Endothelial cell of umbilical vein (primary cell): ENCODE data around the gene CLDN11. TPM values are rescaled to one million over a fixed set of nuclear protein-coding genes. Genes with fewer than 3 reads are reported as not detected.

ENCODE experiments used
- BruUV-seq: library from RNA; stranded (reverse); fragments of 400-500 nt; replicated peaks from 2 replicates; lab custom pipeline; 2021; lab: Mats Ljungman, UMichigan
- CTCF ChIA-PET: fragments of 300-600, 350-600 bp; sonication (Branson Sonifier 250); formaldehyde crosslinking; loops from one replicate; lab custom pipeline; 2021; ENCODE audit warnings: antibody characterized with exemption, inconsistent platforms; lab: Charles Lee
- POLR2A ChIA-PET: fragments of 300-600, 350-600 bp; sonication (Branson Sonifier 250); formaldehyde crosslinking; loops from one replicate; lab custom pipeline; 2021; ENCODE audit warnings: antibody characterized with exemption, inconsistent platforms; lab: Charles Lee
- DNase-seq: peaks from one replicate; pipeline ENCODE4 v3.0.0-alpha.2; 2011; ENCODE audit warnings: low read depth, low spot score
- FAIRE-seq: peaks from 2 replicates; lab custom pipeline; 2011; peaks lifted over from hg19 to GRCh38; lab: Jason Lieb, UNC
- H2AFZ ChIP-seq: 2 replicates; pipeline ENCODE4 v1.6.0; 2012; ENCODE audit warnings: low read depth, low read length, control low read depth, inconsistent platforms
- H3K27ac ChIP-seq: 2 replicates; pipeline ENCODE4 v1.5.1; 2011; ENCODE audit warnings: low read depth, mild to moderate bottlenecking, control low read depth, low read length, moderate library complexity; ENCODE audit not compliant: insufficient read depth
- H3K27me3 ChIP-seq, 2 experiments: 2 replicates each; pipeline versions ENCODE4 v1.6.0 to v1.6.1; 2011; ENCODE audit warnings: low read length in 2 of 2, mixed read lengths in 1 of 2; ENCODE audit not compliant: control insufficient read depth in 2 of 2, insufficient read depth in 2 of 2
- H3K36me3 ChIP-seq, 2 experiments: 2 replicates in 1 of 2; 3 replicates in 1 of 2; pipeline ENCODE4 v1.5.1; 2011; ENCODE audit warnings: low read length in 2 of 2, mild to moderate bottlenecking in 1 of 2, moderate library complexity in 1 of 2; ENCODE audit not compliant: control insufficient read depth in 2 of 2, insufficient read depth in 2 of 2; ENCODE audit errors: extremely low read depth in 1 of 2
- H3K4me1 ChIP-seq: 3 replicates; pipeline ENCODE4 v1.5.1; 2011; ENCODE audit warnings: mild to moderate bottlenecking, low read length; ENCODE audit not compliant: control insufficient read depth, insufficient read depth; ENCODE audit errors: extremely low read depth
- H3K4me2 ChIP-seq: 2 replicates; pipeline ENCODE4 v1.6.1; 2011; ENCODE audit warnings: low read length, control low read depth, mixed read lengths; ENCODE audit not compliant: insufficient read depth
- H3K4me3 ChIP-seq, 3 experiments: fragments of 200-600 bp in 1 of 3; sonication (generic), shearing (Covaris generic) in 1 of 3; replicated peaks in 1 of 3; 2 replicates each; pipeline ENCODE4 v1.5.1; 2011 to 2016; ENCODE audit warnings: control low read depth in 3 of 3, low read length in 3 of 3, mild to moderate bottlenecking in 2 of 3, inconsistent platforms in 1 of 3, low read depth in 1 of 3, moderate library complexity in 1 of 3; ENCODE audit not compliant: insufficient read depth in 1 of 3
- H3K79me2 ChIP-seq: 2 replicates; pipeline ENCODE4 v1.6.0; 2012; ENCODE audit warnings: low read length, inconsistent platforms; ENCODE audit not compliant: control insufficient read depth, insufficient read depth
- H3K9ac ChIP-seq: replicated peaks from 2 replicates; pipeline ENCODE3; 2011; ENCODE audit warnings: low read length, control low read depth; ENCODE audit not compliant: insufficient read depth; ENCODE audit errors: extremely low read depth
- H3K9me1 ChIP-seq: replicated peaks from 3 replicates; pipeline ENCODE4 v1.6.0; 2011; ENCODE audit warnings: mild to moderate bottlenecking, low read length; ENCODE audit not compliant: control insufficient read depth, insufficient read depth; ENCODE audit errors: extremely low read depth
- H3K9me3 ChIP-seq: replicated peaks from 2 replicates; pipeline ENCODE4 v1.5.1; 2012; ENCODE audit warnings: low read length, inconsistent platforms; ENCODE audit not compliant: control insufficient read depth, insufficient read depth
- H4K20me1 ChIP-seq: replicated peaks from 2 replicates; pipeline ENCODE3; 2011; ENCODE audit warnings: mild to moderate bottlenecking, low read length; ENCODE audit not compliant: control insufficient read depth, insufficient read depth; ENCODE audit errors: extremely low read depth
- EZH2 ChIP-seq: IDR thresholded peaks from 2 replicates; pipeline ENCODE4 v1.6.1; 2012; ENCODE audit warnings: borderline replicate concordance, low read depth, mild to moderate bottlenecking, moderate library complexity, low read length, inconsistent platforms; ENCODE audit not compliant: severe bottlenecking
- POLR2A ChIP-seq: IDR thresholded peaks from 2 replicates; pipeline ENCODE4 v1.6.1; 2012; ENCODE audit warnings: low read depth, mild to moderate bottlenecking, control low read depth, low read length
- dilution Hi-C: fragments of 300-500 bp; cut with MboI; formaldehyde crosslinking; loops from one replicate; pipeline ENCODE4 v1.15.0; 2019; ENCODE audit warnings: low sequenced_read_pairs; ENCODE audit not compliant: extremely low pct_ligation_motif_present
- intact Hi-C: fragments of 100-400 bp; cut with micrococcal nuclease; formaldehyde crosslinking; loops from one replicate; pipeline ENCODE4 v1.10.0; 2022
- microRNA-seq: library from miRNA; unstranded; fragments of <30 nt; microRNA quantifications from one replicate; pipeline ENCODE4 v1.2.0, GENCODE V29; 2021; ENCODE audit warnings: borderline number of aligned reads, borderline replicate concordance
- polyA plus RNA-seq, 4 experiments: library from polyadenylated mRNA; depleted of rRNA in 3 of 4; stranded (reverse) in 3 of 4; unstranded in 1 of 4; fragments of >200 nt; gene quantifications; 2 replicates each; pipeline versions ENCODE4 v1.2.1 to v1.2.3, GENCODE V29; 2011 to 2012; ENCODE audit warnings: missing spikeins in 1 of 4
- total RNA-seq: library from RNA; stranded (reverse); gene quantifications from 2 replicates; pipeline ENCODE4 v1.2.3, GENCODE V29; 2021
- TF ChIP-seq, protein P1 (sequence below), 2 donors: IDR thresholded peaks; 1 replicate in 1 of 2; 2 replicates in 1 of 2; pipeline ENCODE4 v1.5.1; 2011; ENCODE audit warnings: low read length in 2 of 2, mild to moderate bottlenecking in 2 of 2, moderate library complexity in 2 of 2, control low read depth in 1 of 2, inconsistent platforms in 1 of 2, low read depth in 1 of 2; ENCODE audit not compliant: insufficient read depth in 1 of 2; ENCODE audit errors: extremely low read depth in 1 of 2

CLDN11 gene
- total and polyA plus RNA-seq, 2 donors (not counting 3 experiments of a cell fraction or from before 2014, with no cell fraction given), result 147 to 395 TPM

DNA sequence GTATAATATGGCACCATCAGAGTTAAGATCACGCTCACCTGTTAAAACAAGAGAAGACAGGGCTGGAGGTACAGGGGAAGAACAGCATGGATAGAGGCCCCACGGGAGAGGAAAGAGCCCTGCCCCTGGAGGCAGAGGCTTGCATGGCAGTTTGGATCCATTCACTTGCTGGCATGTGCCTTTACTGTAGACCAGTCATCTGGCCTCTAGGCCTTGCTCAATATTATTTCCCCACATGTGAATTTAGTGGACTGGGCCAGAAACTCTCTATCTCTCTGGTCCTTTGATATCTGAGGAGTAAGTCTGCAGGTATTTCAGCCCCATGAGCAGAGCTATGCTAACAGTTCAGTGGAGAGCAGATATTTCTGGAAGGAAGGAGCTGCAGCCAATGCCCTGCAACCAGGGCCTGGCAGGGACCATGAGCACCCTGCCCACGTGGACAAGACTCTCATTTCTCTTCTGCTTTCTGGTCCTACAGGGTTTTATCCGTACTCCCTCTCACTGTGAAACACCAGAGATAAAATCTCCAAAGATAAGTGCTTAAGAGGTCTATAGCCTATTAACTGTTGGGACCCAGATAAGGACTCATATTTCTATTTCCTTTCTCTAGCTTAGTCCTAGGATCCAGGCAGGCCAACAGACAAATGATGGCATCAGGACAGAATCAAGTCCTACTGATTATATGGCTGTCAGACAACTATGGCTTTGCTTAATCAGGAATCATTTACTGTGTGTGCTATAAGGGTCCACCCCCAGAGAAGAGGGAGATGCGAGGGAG is 65.0 kb downstream of the CLDN11 start:
- H2AFZ ChIP-seq, result no peak overlapping the region
- no peaks in the 10 kb centered on the region for H3K36me3 ChIP-seq
- H4K20me1 ChIP-seq, result no peaks in the 10 kb centered on the region
- no peaks in the 10 kb centered on the region for H3K27me3 ChIP-seq
- no peak for TF ChIP-seq POLR2A
- TF ChIP-seq EZH2, result no peak
- TF ChIP-seq, protein P1, sequence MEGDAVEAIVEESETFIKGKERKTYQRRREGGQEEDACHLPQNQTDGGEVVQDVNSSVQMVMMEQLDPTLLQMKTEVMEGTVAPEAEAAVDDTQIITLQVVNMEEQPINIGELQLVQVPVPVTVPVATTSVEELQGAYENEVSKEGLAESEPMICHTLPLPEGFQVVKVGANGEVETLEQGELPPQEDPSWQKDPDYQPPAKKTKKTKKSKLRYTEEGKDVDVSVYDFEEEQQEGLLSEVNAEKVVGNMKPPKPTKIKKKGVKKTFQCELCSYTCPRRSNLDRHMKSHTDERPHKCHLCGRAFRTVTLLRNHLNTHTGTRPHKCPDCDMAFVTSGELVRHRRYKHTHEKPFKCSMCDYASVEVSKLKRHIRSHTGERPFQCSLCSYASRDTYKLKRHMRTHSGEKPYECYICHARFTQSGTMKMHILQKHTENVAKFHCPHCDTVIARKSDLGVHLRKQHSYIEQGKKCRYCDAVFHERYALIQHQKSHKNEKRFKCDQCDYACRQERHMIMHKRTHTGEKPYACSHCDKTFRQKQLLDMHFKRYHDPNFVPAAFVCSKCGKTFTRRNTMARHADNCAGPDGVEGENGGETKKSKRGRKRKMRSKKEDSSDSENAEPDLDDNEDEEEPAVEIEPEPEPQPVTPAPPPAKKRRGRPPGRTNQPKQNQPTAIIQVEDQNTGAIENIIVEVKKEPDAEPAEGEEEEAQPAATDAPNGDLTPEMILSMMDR (IDR thresholded peaks at IDR 0.05; ENCODE audit: extremely low read depth in 1 of 2, insufficient read depth in 1 of 2, low read depth in 1 of 2, low read length in 2 of 2), result peak in 1 of 2 donors; percentile 32
- FAIRE-seq (no peak), DNase-seq (no peak)
- dilution Hi-C loops (no loop called here), intact Hi-C loops (no loop called here)
- no peaks in the 10 kb centered on the region for H3K79me2 ChIP-seq
- no peak overlapping the region for H3K9ac ChIP-seq
- no TSS peak for BruUV-seq
- H3K9me1 ChIP-seq, result no peaks in the 10 kb centered on the region
- H3K27ac ChIP-seq, result no peak overlapping the region
- POLR2A ChIA-PET, result no interaction called here
- H3K4me1 ChIP-seq, result no peaks in the 10 kb centered on the region
- CTCF ChIA-PET, result no interaction called here
- H3K9me3 ChIP-seq, result no peaks in the 10 kb centered on the region
- no peak overlapping the region for H3K4me3 ChIP-seq
- no peak overlapping the region for H3K4me2 ChIP-seq

Small RNA genes lying within 50 kb of the gene (microRNA-seq; reads per million reads assigned to microRNA genes)
- gene MIR6828, result not detected

Other genes starting within 250 kb of the CLDN11 start
- gene PHC3, start 237.1 kb upstream of the CLDN11 start, total RNA-seq, result 34.4 and 45.8 TPM in 2 replicates
- gene PHC3, start 237.1 kb upstream of the CLDN11 start, polyA plus RNA-seq, result 35.7 and 41.1 TPM in 2 replicates
- 22.0 and 23.9 TPM in 2 replicates for gene PRKCI, start 196.4 kb upstream of the CLDN11 start, total RNA-seq
- gene PRKCI, start 196.4 kb upstream of the CLDN11 start, polyA plus RNA-seq, result 4.8 and 7.1 TPM in 2 replicates
- gene SKIL, start 61.2 kb upstream of the CLDN11 start, total RNA-seq, result 135 and 149 TPM in 2 replicates
- 13.2 and 18.4 TPM in 2 replicates for gene SKIL, start 61.2 kb upstream of the CLDN11 start, polyA plus RNA-seq
- gene SLC7A14, start 167.2 kb downstream of the CLDN11 start, total RNA-seq, result 0.02 and 0.07 TPM in 2 replicates
- 0.37 and 0.57 TPM in 2 replicates for gene SLC7A14, start 167.2 kb downstream of the CLDN11 start, polyA plus RNA-seq